ENCODE data around the gene LACTBL1.
"Not testable (repeated sequence)": the region's sequence is repeated elsewhere in the genome, so short reads cannot be mapped to it uniquely, and the experiment has no call there.

LACTBL1 gene

DNA sequence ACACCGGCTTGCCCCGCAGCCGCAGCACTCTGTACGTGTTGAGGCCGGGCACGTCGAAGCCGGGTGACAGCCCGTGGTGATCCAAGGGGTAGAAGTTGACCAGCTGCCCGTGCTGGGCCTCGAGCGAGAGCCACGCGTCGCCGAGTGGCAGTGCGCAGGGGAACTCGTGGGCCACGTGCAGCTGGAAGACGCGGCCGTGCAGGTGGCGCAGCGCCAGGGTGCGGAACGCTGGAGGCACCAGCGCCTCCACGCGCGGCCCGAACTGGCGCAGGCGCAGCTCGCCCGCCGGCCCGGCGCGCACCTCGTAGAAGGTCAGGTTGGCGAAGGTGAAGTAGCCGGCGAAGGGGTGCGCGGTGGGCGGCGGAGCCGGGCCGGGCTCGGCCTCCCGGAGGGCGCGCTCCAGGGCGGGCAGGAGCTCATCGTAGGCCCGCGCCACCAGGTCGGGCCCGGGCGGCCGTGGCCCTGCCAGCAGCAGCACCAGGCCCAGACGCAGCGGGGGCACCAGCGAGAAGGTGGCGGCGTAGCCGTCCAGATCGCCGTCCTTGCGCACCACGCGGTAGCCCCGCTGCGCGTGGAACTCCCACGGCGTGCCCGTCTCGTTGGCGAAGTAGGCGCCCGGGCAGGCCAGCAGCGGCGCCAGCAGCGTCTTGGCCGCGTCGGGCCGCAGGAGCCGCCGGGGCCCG lies 19.5 kb downstream of the LACTBL1 start:
- in situ Hi-C loops (cut with HindIII; ENCODE audit: low pct_ligation_motif_present, low pct_unique_long_range_greater_than_20kb, low sequenced_read_pairs): no loop called here
- no peak for DNase-seq

DNA sequence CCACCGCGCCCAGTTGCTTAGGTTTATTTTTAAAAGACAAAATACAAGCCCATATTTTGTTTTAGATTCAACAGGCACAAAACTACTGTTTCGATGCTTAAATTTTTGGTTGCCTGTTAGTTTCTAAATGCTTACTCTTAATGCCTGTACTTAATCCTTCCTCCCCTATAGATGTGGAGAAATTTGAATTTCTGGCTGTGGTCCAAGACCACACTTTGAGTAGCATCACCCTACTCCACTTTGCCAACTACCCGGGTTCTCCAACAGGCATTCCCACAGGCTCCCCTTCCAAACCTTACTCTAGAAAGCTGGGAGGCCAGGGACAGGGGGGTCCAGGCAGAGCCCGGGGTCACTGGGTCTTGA lies 20.0 kb downstream of the LACTBL1 start:
- in situ Hi-C loops (cut with HindIII; ENCODE audit: low pct_ligation_motif_present, low pct_unique_long_range_greater_than_20kb, low sequenced_read_pairs): no loop called here
- no peak for DNase-seq

DNA sequence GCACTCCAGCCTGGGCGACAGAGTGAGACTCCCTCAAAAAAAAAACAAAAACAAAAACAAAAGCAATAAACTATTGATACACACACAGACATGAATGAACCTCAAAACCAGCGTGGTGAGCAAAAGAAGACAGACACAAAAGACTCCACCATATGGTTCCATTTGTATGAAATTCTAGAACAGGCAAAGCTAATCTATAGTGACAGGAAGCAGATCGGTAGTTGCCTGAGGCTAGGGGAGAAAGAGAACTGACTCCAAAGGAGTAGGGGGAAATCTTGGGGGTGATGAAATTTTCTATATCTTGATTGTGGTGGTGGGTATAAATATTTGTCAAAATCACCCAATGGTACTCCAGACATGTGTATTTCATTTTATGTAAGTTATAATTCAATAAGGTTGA lies 20.9 kb downstream of the LACTBL1 start:
- no peak for DNase-seq
- in situ Hi-C loops (cut with HindIII; ENCODE audit: low pct_ligation_motif_present, low pct_unique_long_range_greater_than_20kb, low sequenced_read_pairs): no loop called here

DNA sequence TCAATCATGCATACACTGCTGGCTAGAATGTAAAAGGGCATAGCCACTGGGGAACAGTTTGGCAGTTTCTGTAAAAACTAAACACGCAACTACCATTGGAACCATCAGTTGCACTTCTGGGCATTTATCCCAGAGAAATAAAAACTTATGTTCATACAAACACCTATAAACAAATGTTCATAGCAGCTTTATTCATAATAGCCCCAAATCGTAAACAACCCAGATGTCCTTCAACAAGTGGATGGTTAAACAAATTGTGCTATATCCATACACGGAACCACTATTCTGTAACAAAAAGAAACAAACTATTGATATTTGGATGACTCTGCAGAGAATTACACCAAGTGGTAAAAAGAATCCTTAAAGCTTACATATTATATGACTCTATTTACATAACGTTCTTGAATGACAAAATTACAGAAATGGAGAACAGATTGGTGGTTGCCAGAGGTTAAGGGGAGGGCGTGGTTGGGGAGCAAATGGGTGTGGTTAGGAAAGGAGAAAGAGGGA lies 22.8 kb downstream of the LACTBL1 start:
- in situ Hi-C loops (cut with HindIII; ENCODE audit: low pct_ligation_motif_present, low pct_unique_long_range_greater_than_20kb, low sequenced_read_pairs): no loop called here

DNA sequence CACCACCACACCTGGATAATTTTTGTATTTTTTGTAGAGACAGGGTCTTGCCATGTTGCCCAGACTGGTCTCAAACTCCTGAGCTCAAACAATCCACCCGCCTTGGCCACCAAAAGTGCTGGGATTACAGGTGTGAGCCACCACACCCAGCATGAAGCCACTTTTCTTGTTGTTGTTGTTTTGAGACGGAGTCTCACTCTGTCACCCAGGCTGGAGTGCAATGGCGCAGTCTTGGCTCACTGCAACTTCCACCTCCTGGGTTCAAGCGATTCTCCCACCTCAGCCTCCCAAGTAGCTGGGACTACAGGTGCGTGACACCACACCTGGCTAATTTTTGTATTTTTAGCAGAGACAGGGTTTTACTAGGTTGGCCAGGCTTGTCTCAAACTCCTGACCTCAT lies 27.5 kb downstream of the LACTBL1 start:
- DNase-seq; in situ Hi-C loops (cut with HindIII; ENCODE audit: low pct_ligation_motif_present, low pct_unique_long_range_greater_than_20kb, low sequenced_read_pairs): not testable (repeated sequence)

More for the DNA sequence above, 22.8 kb downstream of the LACTBL1 start:
- no peak for DNase-seq

DNA sequence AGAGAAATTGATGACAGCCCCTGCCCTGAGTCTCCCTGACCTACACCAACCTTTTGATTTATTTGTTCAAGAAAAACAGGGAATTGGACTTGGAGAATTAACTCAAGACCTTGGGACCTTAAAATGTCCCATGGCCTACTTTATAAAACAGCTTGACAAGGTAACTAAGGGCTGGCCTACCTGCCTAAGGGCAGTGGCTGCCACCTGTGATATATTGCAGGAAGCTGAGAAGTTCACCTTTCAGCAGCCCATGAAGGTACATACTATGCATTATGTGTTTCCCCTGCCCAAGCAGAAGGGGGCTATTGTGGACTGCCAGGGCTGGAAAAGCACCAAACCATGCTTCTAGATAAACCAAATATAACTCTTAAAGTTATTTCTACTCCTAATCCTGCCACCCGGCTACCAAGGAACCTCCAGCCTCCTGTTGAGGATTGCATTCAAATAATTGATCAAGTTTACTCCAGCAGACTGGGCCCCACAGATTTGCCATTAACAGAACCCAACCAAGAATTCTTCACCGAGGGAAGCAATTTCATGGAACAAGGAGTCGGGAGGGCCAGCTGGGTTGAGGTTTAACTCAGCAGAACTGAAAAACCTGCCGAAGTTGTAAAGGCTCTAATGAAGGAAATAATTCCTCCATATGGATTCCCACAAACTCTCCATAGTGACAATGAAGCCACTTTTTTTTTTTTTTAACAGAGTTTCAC lies 28.2 kb downstream of the LACTBL1 start:
- in situ Hi-C loops (cut with HindIII; ENCODE audit: low pct_ligation_motif_present, low pct_unique_long_range_greater_than_20kb, low sequenced_read_pairs): no loop called here

DNA sequence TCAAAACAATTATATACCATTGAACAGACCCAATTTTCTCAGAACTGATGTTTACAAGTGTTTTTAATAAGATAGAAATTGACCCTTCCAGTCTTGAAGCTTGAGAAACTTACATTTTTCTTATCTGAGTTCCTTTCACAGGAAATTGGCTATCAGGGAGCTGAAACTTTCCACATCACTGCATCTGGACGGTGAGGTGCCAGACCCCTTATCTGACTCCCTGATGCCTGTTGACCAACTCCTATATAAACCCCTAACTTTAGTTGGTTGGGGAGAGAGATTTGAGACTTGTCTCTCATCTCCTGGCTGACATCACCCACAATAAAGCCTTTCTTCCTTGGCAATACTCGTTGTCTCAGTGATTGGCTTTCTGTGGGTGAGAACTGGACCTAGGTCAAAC lies 31.4 kb downstream of the LACTBL1 start:
- in situ Hi-C loops (cut with HindIII; ENCODE audit: low pct_ligation_motif_present, low pct_unique_long_range_greater_than_20kb, low sequenced_read_pairs): no loop called here

More for the DNA sequence above, 28.2 kb downstream of the LACTBL1 start:
- DNase-seq: no peak

DNA sequence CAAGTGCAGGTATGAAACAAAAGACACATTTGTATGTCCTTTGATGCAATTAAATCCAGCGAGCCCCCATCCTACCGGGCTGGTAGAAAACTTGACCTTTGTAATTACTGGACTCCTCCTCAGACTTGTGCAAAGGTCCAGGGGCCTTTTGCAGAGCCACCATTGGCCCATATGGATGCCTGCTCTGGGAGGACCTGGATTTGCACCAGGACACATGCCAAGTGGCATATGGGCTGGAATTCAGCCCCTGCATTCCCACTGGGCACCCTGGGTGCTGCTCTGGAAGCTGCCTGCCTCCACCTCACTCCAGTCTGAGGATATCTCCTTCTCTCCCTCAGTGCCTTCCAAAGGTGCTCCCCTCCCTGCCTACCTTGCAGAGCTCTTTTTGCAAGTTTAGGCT lies 36.0 kb downstream of the LACTBL1 start:
- no peak for DNase-seq
- in situ Hi-C loops (cut with HindIII; ENCODE audit: low pct_ligation_motif_present, low pct_unique_long_range_greater_than_20kb, low sequenced_read_pairs): no loop called here

More for the DNA sequence above, 31.4 kb downstream of the LACTBL1 start:
- DNase-seq: no peak

DNA sequence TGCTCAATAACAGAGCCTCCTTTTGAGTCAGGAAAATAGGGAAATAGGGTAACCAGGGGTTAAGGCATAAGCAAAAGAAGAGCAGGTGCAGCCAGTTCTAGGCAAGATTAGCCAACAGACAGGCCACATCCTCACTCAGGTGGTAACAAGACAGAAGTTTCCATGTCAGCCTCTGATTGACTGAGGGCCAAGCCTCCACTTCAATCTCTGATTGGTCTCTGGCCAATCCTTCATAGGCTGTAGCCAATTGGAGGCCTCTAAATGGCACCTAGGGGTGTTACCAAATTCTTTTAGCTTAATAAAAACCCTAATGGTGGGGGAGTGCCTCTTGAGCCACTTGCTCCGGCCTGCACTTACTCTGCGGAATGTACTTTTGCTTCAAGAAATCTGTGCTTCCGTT lies 37.2 kb downstream of the LACTBL1 start:
- in situ Hi-C loops (cut with HindIII; ENCODE audit: low pct_ligation_motif_present, low pct_unique_long_range_greater_than_20kb, low sequenced_read_pairs): no loop called here
- DNase-seq: no peak

DNA sequence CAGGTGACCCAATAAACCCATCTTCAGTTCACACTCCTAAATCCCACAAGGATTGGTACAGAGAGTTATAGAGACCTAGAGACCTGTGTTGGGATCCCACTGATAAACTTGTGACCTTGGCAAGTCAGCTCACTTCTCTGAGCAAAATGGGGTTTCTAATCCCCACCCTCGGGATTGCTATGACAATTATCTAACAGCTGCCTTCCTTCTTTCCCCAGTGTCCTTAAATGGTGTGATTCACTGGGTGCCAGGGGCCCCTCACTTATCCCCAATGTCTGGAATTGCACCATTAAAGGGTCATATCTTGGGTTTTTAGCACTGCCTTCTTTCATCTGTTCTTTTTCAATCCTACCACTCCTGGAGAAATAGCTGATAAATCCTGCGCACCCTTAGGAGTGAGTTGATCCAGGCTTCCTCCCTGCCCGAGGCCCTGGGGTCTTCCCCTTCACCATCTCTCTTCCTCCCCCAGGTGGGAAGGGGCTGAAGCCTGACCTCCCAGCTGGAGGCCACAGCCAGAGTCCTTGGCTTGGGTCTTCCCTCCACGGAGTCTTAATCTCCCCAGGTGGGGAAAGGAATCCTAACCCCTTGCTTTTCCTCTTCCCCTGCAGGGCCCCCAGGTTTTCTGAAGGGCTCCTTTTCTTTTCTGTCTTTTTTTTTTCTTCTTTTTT lies 39.7 kb downstream of the LACTBL1 start:
- in situ Hi-C loops (cut with HindIII; ENCODE audit: low pct_ligation_motif_present, low pct_unique_long_range_greater_than_20kb, low sequenced_read_pairs): no loop called here
- DNase-seq: no peak

DNA sequence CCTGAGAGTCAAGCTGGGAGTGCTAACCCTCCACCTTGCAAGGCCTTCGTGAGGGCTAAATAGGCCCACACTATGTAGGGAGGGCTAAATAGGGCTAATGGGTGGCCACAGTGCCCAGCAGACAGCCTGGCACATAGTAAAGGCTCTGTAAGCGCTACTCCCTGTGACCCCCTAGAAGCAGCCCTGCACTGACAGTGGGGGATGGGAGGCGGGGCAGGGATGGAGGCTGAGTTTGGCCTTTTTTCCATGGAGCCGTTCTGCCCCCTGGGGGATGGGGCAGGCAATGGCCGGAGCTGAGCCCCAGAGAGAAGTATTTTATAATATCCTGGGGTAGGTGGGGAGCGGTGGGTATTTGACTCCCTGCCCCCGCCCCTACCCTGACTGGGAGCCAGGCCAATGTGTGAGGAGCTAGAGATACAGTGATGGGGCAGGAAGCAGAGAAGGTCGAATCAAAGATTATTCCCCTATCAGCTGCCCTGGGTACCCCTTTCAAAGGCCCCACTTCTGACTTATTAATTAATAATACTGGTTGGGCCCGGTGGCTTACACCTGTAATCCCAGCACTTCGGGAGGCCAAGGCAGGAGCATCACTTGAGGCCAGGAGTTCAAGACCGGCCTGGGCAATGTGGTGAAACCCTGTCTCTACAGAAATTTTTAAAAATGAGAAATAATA lies 42.3 kb downstream of the LACTBL1 start:
- in situ Hi-C loops (cut with HindIII; ENCODE audit: low pct_ligation_motif_present, low pct_unique_long_range_greater_than_20kb, low sequenced_read_pairs): no loop called here

DNA sequence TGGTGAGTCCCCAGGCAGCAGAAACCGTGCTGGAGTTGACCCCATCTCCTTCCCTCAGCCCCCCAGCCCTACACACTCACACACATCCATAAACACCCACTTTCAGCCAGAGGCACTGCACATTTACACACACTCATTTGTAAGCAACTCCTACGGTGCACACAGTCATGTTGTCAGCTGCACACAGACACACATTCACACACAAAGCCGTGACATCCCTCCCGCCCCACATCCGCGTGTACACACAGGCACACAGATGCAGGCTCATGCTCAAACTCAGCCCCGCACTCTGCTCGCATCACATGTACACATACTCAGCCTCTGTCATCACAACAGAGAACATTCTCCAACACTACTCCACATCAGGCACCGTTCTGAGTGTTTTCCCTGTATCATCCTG lies 47.6 kb downstream of the LACTBL1 start:
- DNase-seq: no peak
- in situ Hi-C loops (cut with HindIII; ENCODE audit: low pct_ligation_motif_present, low pct_unique_long_range_greater_than_20kb, low sequenced_read_pairs): no loop called here

More for the DNA sequence above, 42.3 kb downstream of the LACTBL1 start:
- peak; percentile 55 for DNase-seq

DNA sequence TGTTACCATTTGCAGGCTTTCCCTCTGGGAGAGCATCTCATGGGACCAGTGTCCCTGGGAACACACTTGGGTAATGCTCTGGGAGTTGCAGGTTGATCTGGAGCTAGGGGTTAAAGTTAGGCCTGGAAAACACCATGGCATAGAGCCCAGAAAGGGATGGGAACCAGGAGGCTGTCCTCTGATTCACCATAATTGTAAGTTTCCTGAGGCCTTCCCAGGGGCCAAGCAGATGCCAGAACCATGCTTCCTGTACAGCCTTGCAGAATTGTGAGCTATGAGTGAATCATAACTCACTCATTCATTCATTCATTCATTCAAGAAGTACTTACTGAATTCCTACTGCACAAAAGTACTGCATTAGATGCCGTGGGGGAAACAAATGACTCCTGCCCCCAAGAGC lies 50.0 kb downstream of the LACTBL1 start:
- in situ Hi-C loops (cut with HindIII; ENCODE audit: low pct_ligation_motif_present, low pct_unique_long_range_greater_than_20kb, low sequenced_read_pairs): no loop called here
- no peak for DNase-seq

DNA sequence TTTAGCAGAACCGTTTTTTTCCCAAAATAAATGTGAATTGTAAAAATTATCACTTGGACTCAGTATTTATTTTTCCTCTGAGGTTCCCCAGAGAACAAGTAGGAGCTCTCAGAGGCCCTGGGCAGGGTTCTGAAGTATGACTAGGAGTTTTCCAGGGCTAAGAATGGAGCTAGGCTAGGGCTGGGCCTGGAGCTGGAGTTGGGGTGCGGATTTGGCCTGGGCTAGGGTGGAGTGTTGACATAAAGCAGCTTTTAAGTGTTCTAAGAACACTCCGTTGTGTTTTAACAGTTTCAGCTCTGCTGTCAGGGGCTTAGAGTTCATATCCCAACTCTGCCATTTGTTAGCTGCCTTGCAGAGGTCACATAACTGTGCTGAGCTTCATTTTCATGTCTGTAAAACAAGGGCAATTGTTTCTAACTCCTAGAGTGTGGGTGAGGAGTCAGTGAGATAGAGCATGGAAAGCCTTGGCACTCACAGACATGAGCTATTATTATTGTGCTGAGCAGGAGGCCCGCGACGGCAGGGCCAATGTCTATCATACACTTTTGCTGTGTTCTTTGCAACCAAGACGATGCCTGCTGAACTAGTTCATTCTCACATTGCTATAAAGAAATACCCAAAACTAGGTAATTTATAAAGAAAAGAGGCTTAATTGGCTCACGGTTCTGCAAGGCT lies 51.1 kb downstream of the LACTBL1 start:
- in situ Hi-C loops (cut with HindIII; ENCODE audit: low pct_ligation_motif_present, low pct_unique_long_range_greater_than_20kb, low sequenced_read_pairs): no loop called here
- no peak for DNase-seq

DNA sequence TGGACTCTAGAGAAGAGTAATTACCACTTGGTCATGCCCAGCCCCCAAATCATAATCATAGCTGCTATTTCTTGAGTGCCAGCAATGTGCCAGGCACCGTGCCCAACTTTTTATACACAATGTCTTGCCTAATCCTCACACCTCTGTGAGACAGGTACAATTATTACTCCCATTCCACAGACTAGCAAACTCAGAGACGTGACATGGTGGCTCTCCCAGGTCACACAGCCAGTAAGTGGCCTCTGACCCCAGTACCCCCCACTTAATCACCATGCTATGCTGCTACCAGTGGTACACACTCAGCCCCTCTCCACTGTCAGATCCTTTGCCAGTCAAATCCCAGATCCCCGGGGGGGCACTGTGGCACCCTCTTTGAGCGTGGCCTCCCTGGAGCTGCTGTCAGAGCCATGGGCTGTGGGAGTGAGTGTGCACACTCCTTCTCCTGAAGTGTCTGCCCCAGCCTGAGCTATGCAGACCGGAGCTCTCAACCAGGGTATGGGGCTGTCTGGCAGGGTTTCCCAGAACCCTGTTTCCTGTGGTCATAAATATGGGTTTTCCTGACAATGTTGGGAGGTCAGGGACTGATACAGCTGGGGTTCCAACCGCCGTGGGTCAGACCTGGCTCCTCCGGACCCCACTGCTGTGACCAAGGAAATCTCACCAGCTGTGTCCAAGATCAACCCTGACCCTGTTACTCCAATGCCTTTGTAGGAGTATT lies 51.8 kb downstream of the LACTBL1 start:
- DNase-seq: no peak
- in situ Hi-C loops (cut with HindIII; ENCODE audit: low pct_ligation_motif_present, low pct_unique_long_range_greater_than_20kb, low sequenced_read_pairs): no loop called here

DNA sequence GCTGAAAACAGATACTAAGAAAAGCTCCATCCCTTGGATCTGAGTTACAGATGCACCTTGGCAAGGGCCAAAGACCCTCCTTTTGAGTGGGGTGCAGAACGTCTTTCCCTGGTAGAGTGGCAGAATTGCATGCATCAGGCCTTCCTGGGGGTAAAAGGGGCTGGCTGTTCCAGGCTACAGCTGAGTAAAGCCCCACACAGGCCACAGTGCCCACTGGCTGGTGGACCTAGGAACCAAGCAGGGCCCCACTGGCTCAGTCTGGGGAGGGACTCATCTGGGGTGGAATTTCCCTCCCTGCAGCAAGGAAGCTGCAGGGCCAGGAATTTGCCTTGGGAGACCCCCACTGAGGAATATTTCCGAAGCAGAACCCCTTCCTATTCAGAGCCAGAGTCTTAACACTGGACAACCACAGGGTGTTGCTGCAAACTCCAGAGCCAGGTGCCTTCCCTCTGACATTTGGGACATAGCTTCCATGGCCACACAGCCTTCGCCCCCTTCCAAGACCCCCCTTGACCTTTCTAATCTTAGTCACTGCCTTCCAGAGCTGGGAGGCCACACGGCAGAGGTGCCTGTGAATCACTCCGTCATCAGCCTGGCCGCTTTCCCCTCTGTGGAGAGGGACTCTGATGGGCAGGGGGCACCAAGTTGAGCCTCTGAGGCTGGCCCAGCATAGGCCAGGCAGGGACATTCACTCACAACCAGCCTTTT lies 52.5 kb downstream of the LACTBL1 start:
- in situ Hi-C loops (cut with HindIII; ENCODE audit: low pct_ligation_motif_present, low pct_unique_long_range_greater_than_20kb, low sequenced_read_pairs): no loop called here
- no peak for DNase-seq

DNA sequence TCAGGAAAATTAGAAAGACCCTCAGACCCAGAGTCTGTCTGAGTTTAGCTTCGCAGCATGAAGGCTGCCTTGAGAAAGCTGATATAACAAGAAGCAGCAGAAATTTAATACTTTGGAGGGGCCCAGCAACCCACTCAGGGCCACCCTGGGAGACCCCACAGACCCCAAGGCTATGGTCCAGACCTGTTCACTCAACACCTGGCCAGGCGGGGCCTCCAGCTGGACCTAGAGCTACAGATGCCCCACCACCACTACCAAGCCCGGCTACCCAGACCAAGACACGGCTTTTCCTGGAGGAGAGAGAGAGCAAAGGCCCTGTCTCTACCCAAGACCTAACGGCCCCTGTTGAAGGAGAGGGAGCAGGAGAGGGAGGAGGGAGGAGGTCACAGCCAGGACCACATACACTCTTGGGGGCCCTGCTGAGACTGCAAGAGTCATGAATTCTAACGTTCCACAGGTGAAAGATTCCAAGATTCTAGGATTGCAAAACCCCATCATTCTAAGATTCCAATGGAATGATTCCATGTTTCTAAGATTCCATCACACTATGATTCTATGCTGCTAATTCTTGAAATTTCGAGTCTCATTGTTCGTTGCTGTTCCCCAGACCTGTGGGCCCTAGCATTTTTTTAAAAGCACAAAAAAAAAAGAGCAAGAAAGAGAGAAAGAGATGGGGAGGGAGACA lies 53.2 kb downstream of the LACTBL1 start:
- in situ Hi-C loops (cut with HindIII; ENCODE audit: low pct_ligation_motif_present, low pct_unique_long_range_greater_than_20kb, low sequenced_read_pairs): no loop called here
- DNase-seq: no peak
